Activated naive CD4-positive, alpha-beta T cell treated with anti-CD3 and anti-CD28 coated beads, Interleukin-2, amount 50 U/mL, for 24 hours (primary cell): ENCODE data around the gene STK25.
A peak's percentile ranks its signal among the peaks of the same experiment; 100 is the strongest.

Experiments
- H3K27ac Mint-ChIP-seq: one replicate; pipeline ENCODE4 v1.8.0; 2021; ENCODE audit warnings: mild to moderate bottlenecking, mixed read lengths
- H3K27me3 Mint-ChIP-seq: one replicate; pipeline ENCODE4 v1.8.0; 2021; ENCODE audit warnings: mixed read lengths
- H3K36me3 Mint-ChIP-seq: one replicate; pipeline ENCODE4 v1.8.0; 2021; ENCODE audit warnings: mixed read lengths
- H3K4me1 Mint-ChIP-seq: one replicate; pipeline ENCODE4 v1.8.0; 2021; ENCODE audit warnings: mixed read lengths
- H3K4me3 Mint-ChIP-seq: one replicate; pipeline ENCODE4 v1.8.0; 2021; ENCODE audit warnings: mild to moderate bottlenecking, mixed read lengths
- H3K9me3 Mint-ChIP-seq: one replicate; pipeline ENCODE4 v1.8.0; 2021; ENCODE audit warnings: mixed read lengths

The STK25 gene

GRCh38 chr2:241494311-241494908 is 14.0 kb downstream of the STK25 start:
- no peaks in the 10 kb centered on the region for H3K36me3 Mint-ChIP-seq
- H3K27me3 Mint-ChIP-seq = no peaks in the 10 kb centered on the region
- H3K27ac Mint-ChIP-seq = no peak overlapping the region
- no peaks in the 10 kb centered on the region for H3K9me3 Mint-ChIP-seq
- no peak overlapping the region for H3K4me3 Mint-ChIP-seq
- H3K4me1 Mint-ChIP-seq = no peaks in the 10 kb centered on the region

GRCh38 chr2:241493092-241493491 is 15.3 kb downstream of the STK25 start:
- H3K36me3 Mint-ChIP-seq = no peaks in the 10 kb centered on the region
- H3K9me3 Mint-ChIP-seq = no peaks in the 10 kb centered on the region
- no peak overlapping the region for H3K4me3 Mint-ChIP-seq
- H3K4me1 Mint-ChIP-seq = no peaks in the 10 kb centered on the region
- H3K27ac Mint-ChIP-seq = no peak overlapping the region
- no peaks in the 10 kb centered on the region for H3K27me3 Mint-ChIP-seq

GRCh38 chr2:241492174-241492565 is 16.2 kb downstream of the STK25 start:
- Mint-ChIP-seq H3K4me1 (no peaks in the 10 kb centered on the region), H3K36me3 (no peaks in the 10 kb centered on the region), H3K27ac (peak overlapping the region; percentile 2), H3K4me3 (no peak overlapping the region), H3K27me3 (no peaks in the 10 kb centered on the region), H3K9me3 (no peaks in the 10 kb centered on the region)

- H3K4me1 Mint-ChIP-seq = no peaks in the 10 kb centered on the region
- H3K27me3 Mint-ChIP-seq = no peaks in the 10 kb centered on the region
- peak overlapping the region; percentile 2 for H3K27ac Mint-ChIP-seq
- no peaks in the 10 kb centered on the region for H3K36me3 Mint-ChIP-seq
- H3K9me3 Mint-ChIP-seq = no peaks in the 10 kb centered on the region
- no peak overlapping the region for H3K4me3 Mint-ChIP-seq
Measured at GRCh38 chr2:241491549-241492173, 16.7 kb downstream of the STK25 start.

GRCh38 chr2:241490825-241491506 is 17.4 kb downstream of the STK25 start:
- H3K9me3 Mint-ChIP-seq = no peaks in the 10 kb centered on the region
- no peaks in the 10 kb centered on the region for H3K27me3 Mint-ChIP-seq
- H3K4me1 Mint-ChIP-seq = no peaks in the 10 kb centered on the region
- no peak overlapping the region for H3K27ac Mint-ChIP-seq
- no peak overlapping the region for H3K4me3 Mint-ChIP-seq
- no peaks in the 10 kb centered on the region for H3K36me3 Mint-ChIP-seq

- H3K27ac Mint-ChIP-seq = no peak overlapping the region
- no peaks in the 10 kb centered on the region for H3K4me1 Mint-ChIP-seq
- H3K36me3 Mint-ChIP-seq = no peaks in the 10 kb centered on the region
- H3K4me3 Mint-ChIP-seq = no peak overlapping the region
- no peaks in the 10 kb centered on the region for H3K9me3 Mint-ChIP-seq
- no peaks in the 10 kb centered on the region for H3K27me3 Mint-ChIP-seq
Measured at GRCh38 chr2:241489733-241490680, 18.4 kb downstream of the STK25 start.

GRCh38 chr2:241489088-241489487 is 19.3 kb downstream of the STK25 start:
- H3K36me3 Mint-ChIP-seq = no peaks in the 10 kb centered on the region
- no peak overlapping the region for H3K27ac Mint-ChIP-seq
- H3K27me3 Mint-ChIP-seq = no peaks in the 10 kb centered on the region

GRCh38 chr2:241485172-241485911 is 23.0 kb downstream of the STK25 start:
- H3K27me3 Mint-ChIP-seq = no peaks in the 10 kb centered on the region
- no peaks in the 10 kb centered on the region for H3K9me3 Mint-ChIP-seq
- no peak overlapping the region for H3K27ac Mint-ChIP-seq
- H3K36me3 Mint-ChIP-seq = no peaks in the 10 kb centered on the region
- no peak overlapping the region for H3K4me3 Mint-ChIP-seq
- no peaks in the 10 kb centered on the region for H3K4me1 Mint-ChIP-seq

More at GRCh38 chr2:241489088-241489487, 19.3 kb downstream of the STK25 start:
- no peaks in the 10 kb centered on the region for H3K9me3 Mint-ChIP-seq
- no peaks in the 10 kb centered on the region for H3K4me1 Mint-ChIP-seq
- H3K4me3 Mint-ChIP-seq = no peak overlapping the region

GRCh38 chr2:241483305-241483704 is 25.1 kb downstream of the STK25 start:
- H3K27ac Mint-ChIP-seq = no peak overlapping the region
- H3K4me1 Mint-ChIP-seq = no peaks in the 10 kb centered on the region
- no peaks in the 10 kb centered on the region for H3K27me3 Mint-ChIP-seq
- H3K36me3 Mint-ChIP-seq = peaks cover 4% of the 10 kb centered on the region
- H3K4me3 Mint-ChIP-seq = no peak overlapping the region
- no peaks in the 10 kb centered on the region for H3K9me3 Mint-ChIP-seq

GRCh38 chr2:241482126-241482955 is 26.0 kb downstream of the STK25 start:
- Mint-ChIP-seq H3K4me1 (no peaks in the 10 kb centered on the region), H3K27ac (no peak overlapping the region), H3K27me3 (no peaks in the 10 kb centered on the region), H3K4me3 (no peak overlapping the region), H3K36me3 (peaks cover 6% of the 10 kb centered on the region), H3K9me3 (no peaks in the 10 kb centered on the region)

- Mint-ChIP-seq H3K9me3 (no peaks in the 10 kb centered on the region), H3K36me3 (peaks cover 6% of the 10 kb centered on the region), H3K27ac (no peak overlapping the region), H3K4me3 (no peak overlapping the region), H3K4me1 (no peaks in the 10 kb centered on the region), H3K27me3 (no peaks in the 10 kb centered on the region)
Measured at GRCh38 chr2:241481687-241482086, 26.7 kb downstream of the STK25 start.

- Mint-ChIP-seq H3K36me3 (peaks cover 6% of the 10 kb centered on the region), H3K27me3 (no peaks in the 10 kb centered on the region), H3K4me1 (no peaks in the 10 kb centered on the region), H3K9me3 (no peaks in the 10 kb centered on the region), H3K27ac (no peak overlapping the region), H3K4me3 (no peak overlapping the region)
Measured at GRCh38 chr2:241479026-241479898, 29.1 kb downstream of the STK25 start.

- peaks cover 6% of the 10 kb centered on the region for H3K36me3 Mint-ChIP-seq
- H3K27ac Mint-ChIP-seq = no peak overlapping the region
- H3K4me1 Mint-ChIP-seq = no peaks in the 10 kb centered on the region
- H3K4me3 Mint-ChIP-seq = no peak overlapping the region
- no peaks in the 10 kb centered on the region for H3K27me3 Mint-ChIP-seq
- no peaks in the 10 kb centered on the region for H3K9me3 Mint-ChIP-seq
Measured at GRCh38 chr2:241478166-241478565, 30.2 kb downstream of the STK25 start.

- Mint-ChIP-seq H3K4me1 (peaks cover 1% of the 10 kb centered on the region), H3K27me3 (peaks cover 10% of the 10 kb centered on the region), H3K36me3 (peaks cover 6% of the 10 kb centered on the region), H3K9me3 (no peaks in the 10 kb centered on the region), H3K27ac (no peak overlapping the region), H3K4me3 (no peak overlapping the region)
Measured at GRCh38 chr2:241475267-241475666, 33.1 kb downstream of the STK25 start.
